Activated B cell treated with CpG ODN at 0.5 μM for 24 hours (primary cell): ENCODE results near the gene MATR3. TPM values are rescaled to one million over a fixed set of nuclear protein-coding genes. Genes with fewer than 3 reads are reported as not detected.

Source experiments
- ATAC-seq: fragments of 200-7000 bp; cut with Tn5 transposase; one replicate; pipeline ENCODE4 v1.10.0; 2021; ENCODE audit warnings: low read depth, mild to moderate bottlenecking, moderate library complexity
- CTCF ChIA-PET: fragments of 350-600 bp; sonication (Branson Sonifier 250); formaldehyde crosslinking; loops from one replicate; lab custom pipeline; 2021; ENCODE audit warnings: antibody characterized with exemption; lab: Charles Lee
- POLR2A ChIA-PET: fragments of 350-600 bp; sonication (Branson Sonifier 250); formaldehyde crosslinking; loops from one replicate; lab custom pipeline; 2021; ENCODE audit warnings: antibody characterized with exemption; lab: Charles Lee
- DNase-seq: peaks from one replicate; pipeline ENCODE4 v3.0.0; 2022
- H3K27ac Mint-ChIP-seq: one replicate; pipeline ENCODE4 v1.8.0; 2020; ENCODE audit warnings: mixed read lengths
- H3K27me3 Mint-ChIP-seq: one replicate; pipeline ENCODE4 v1.8.0; 2021; ENCODE audit warnings: mixed read lengths
- H3K36me3 Mint-ChIP-seq: one replicate; pipeline ENCODE4 v1.8.0; 2021; ENCODE audit warnings: low read depth, mixed read lengths
- H3K4me1 Mint-ChIP-seq: one replicate; pipeline ENCODE4 v1.8.0; 2021; ENCODE audit warnings: mixed read lengths
- H3K4me3 Mint-ChIP-seq: one replicate; pipeline ENCODE4 v1.8.0; 2020; ENCODE audit warnings: mild to moderate bottlenecking, mixed read lengths
- H3K9me3 Mint-ChIP-seq: one replicate; pipeline ENCODE4 v1.8.0; 2020; ENCODE audit warnings: mixed read lengths
- intact Hi-C: fragments of 100-400 bp; cut with micrococcal nuclease; formaldehyde crosslinking; loops from one replicate; pipeline ENCODE4 v1.15.1; 2024
- total RNA-seq: library from RNA; stranded (reverse); gene quantifications from 2 replicates; pipeline ENCODE4 v1.2.3, GENCODE V29; 2022
- TF ChIP-seq, protein P1 (sequence below): fragments of 200-600 bp; IDR thresholded peaks from one replicate; pipeline ENCODE4 v1.8.0; 2022; ENCODE audit warnings: antibody characterized with exemption, mild to moderate bottlenecking

MATR3 gene
- total RNA-seq, 1 donor from 2014 or later, result 294 TPM

DNA sequence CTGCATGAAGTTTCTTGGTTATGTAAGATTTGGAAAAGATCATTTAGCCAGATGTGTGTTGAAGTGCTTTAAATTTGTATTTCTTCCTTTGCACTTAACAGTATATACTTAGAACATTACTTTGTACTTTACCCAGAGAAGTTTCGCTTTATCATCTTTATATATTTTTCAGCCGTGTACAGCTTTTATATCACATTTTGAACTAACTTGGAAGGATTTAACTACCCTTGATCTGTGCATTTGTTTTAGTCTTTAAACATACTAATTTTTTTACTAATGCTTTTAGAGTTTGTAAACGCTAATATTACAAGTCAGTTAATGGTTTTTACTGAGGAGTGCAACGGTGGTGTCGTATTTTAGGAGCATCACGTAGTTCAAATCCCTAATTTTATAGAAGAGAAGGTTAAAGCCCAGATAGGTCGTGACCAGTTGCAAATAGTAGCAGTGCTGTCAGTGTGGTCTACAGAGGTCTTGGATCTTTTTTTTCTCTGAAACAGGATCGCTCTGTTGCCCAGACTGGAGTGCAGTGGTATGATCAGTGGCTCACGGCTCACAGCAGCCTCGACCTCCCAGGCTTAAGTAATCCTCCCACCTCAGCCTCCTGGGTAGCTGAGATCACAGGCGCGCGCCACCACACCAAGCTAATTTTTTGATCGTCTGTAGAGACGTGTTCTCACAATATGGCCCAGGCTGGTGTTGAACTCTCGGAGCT lies 2.0 kb downstream of the MATR3 start:
- H3K4me3 Mint-ChIP-seq, result peak overlapping the region; percentile 97
- peak overlapping the region; percentile 96 for H3K27ac Mint-ChIP-seq
- DNase-seq (no peak), ATAC-seq (no peak)
- peaks cover 64% of the 10 kb centered on the region for H3K4me1 Mint-ChIP-seq
- no peaks in the 10 kb centered on the region for H3K9me3 Mint-ChIP-seq
- ChIA-PET CTCF (interaction anchor here (0.7 kb wide), 1 partner anchor 943 kb away, joined by 3 read pairs; the partner anchor contains the start of gene KDM3B), POLR2A (interaction anchor here (0.8 to 3.8 kb wide), 6 partner anchors 22 to 95 kb away, joined by 4 to 98 read pairs (median 19); partner anchors contain the start of genes MZB1 and PAIP2)
- peaks cover 24% of the 10 kb centered on the region for H3K36me3 Mint-ChIP-seq
- intact Hi-C loops, result loop anchor here (10.0 kb wide), 1 partner anchor 941 kb away; the partner anchor contains the start of gene KDM3B
- TF ChIP-seq, protein P1, sequence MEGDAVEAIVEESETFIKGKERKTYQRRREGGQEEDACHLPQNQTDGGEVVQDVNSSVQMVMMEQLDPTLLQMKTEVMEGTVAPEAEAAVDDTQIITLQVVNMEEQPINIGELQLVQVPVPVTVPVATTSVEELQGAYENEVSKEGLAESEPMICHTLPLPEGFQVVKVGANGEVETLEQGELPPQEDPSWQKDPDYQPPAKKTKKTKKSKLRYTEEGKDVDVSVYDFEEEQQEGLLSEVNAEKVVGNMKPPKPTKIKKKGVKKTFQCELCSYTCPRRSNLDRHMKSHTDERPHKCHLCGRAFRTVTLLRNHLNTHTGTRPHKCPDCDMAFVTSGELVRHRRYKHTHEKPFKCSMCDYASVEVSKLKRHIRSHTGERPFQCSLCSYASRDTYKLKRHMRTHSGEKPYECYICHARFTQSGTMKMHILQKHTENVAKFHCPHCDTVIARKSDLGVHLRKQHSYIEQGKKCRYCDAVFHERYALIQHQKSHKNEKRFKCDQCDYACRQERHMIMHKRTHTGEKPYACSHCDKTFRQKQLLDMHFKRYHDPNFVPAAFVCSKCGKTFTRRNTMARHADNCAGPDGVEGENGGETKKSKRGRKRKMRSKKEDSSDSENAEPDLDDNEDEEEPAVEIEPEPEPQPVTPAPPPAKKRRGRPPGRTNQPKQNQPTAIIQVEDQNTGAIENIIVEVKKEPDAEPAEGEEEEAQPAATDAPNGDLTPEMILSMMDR, result no peak
- H3K27me3 Mint-ChIP-seq, result no peaks in the 10 kb centered on the region

DNA sequence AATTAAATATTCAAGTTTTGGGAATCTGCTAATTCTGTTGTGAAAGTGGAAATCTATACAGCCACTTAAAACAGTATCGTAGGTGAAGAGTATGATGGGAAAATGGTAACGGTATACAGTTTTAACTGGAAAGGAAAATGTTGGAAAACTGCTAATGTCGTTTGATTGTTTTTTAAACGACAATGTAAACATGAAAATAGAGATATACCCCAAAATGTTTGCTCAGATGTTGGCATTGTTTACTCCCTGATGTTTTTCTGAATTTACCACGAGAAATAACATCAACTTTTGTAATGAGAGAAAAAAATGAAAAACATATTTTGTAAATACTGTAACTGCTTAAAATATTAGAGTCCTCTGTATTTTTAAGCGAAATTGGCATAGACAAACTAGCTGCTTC lies 2.7 kb downstream of the MATR3 start:
- POLR2A ChIA-PET, result interaction anchor here (1.4 to 3.8 kb wide), 3 partner anchors 22 to 46 kb away, joined by 4 to 98 read pairs (median 5); partner anchors contain the start of gene PAIP2
- DNase-seq, result no peak
- H3K27me3 Mint-ChIP-seq, result no peaks in the 10 kb centered on the region
- CTCF ChIA-PET, result no interaction called here
- ATAC-seq, result no peak
- no peak overlapping the region for H3K27ac Mint-ChIP-seq
- intact Hi-C loops, result loop anchor here (10.0 kb wide), 1 partner anchor 941 kb away; the partner anchor contains the start of gene KDM3B
- peaks cover 71% of the 10 kb centered on the region for H3K4me1 Mint-ChIP-seq
- TF ChIP-seq, protein P1, result no peak
- H3K36me3 Mint-ChIP-seq, result peaks cover 24% of the 10 kb centered on the region
- peak overlapping the region; percentile 56 for H3K4me3 Mint-ChIP-seq
- H3K9me3 Mint-ChIP-seq, result no peaks in the 10 kb centered on the region

GRCh38 chr5:139296862-139297326 lies 3.4 kb downstream of the MATR3 start:
- H3K4me1 Mint-ChIP-seq, result peaks cover 78% of the 10 kb centered on the region
- peak overlapping the region; percentile 50 for H3K27ac Mint-ChIP-seq
- no peaks in the 10 kb centered on the region for H3K9me3 Mint-ChIP-seq
- intact Hi-C loops, result loop anchor here (10.0 kb wide), 1 partner anchor 942 kb away; the partner anchor contains the start of gene KDM3B
- DNase-seq (no peak), ATAC-seq (no peak)
- TF ChIP-seq, protein P1, result no peak
- ChIA-PET POLR2A (interaction anchor here (1.0 to 1.6 kb wide), 2 partner anchors 45 to 129 kb away, joined by 3 to 5 read pairs; partner anchors contain the start of gene PAIP2), CTCF (no interaction called here)
- H3K36me3 Mint-ChIP-seq, result peaks cover 30% of the 10 kb centered on the region
- peak overlapping the region; percentile 56 for H3K4me3 Mint-ChIP-seq
- H3K27me3 Mint-ChIP-seq, result no peaks in the 10 kb centered on the region

DNA sequence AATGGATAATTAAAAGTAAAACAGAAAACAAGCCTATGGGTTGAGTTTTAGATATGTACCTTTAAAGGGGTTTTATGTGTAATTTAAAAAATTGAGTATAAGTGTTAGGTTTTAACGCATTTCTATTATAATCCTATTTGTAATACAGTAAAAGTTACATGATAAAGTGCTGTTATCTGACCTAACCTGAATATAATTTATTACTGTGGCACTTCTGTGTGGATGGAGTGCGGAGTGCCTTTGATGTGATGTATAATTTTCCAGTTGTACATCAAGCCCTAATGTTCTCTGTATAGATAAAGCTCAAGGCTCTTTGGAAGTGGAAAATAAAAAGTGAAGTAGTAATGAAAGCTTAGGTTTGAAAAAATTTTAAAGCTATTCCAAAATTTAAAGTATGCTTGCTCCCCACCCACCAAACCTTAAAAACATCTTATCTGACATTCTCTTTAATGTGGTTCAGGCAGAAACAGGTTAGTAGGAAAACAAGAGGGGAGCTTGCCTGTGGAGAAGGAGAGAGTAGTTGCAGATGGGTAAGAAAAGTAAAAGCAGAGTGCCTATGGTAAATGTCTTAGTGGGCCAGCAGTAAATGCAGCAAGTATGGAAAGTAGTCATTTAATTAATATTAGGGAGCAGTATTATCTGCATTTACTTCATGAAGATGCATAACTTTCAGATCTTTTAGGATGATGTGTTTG lies 4.0 kb downstream of the MATR3 start:
- Mint-ChIP-seq H3K36me3 (peaks cover 32% of the 10 kb centered on the region), H3K4me3 (peak overlapping the region; percentile 45), H3K4me1 (peaks cover 83% of the 10 kb centered on the region), H3K27me3 (no peaks in the 10 kb centered on the region), H3K27ac (peak overlapping the region; percentile 0), H3K9me3 (no peaks in the 10 kb centered on the region)
- intact Hi-C loops, result loop anchor here (10.0 kb wide), 1 partner anchor 943 kb away; the partner anchor contains the start of gene KDM3B
- ChIA-PET POLR2A (interaction anchor here (0.6 to 1.6 kb wide), 4 partner anchors 13 to 128 kb away, joined by 3 to 5 read pairs (median 3); partner anchors contain the start of gene PAIP2), CTCF (no interaction called here)
- no peak for ATAC-seq
- TF ChIP-seq, protein P1, result no peak
- no peak for DNase-seq
